ENCODE data around the gene TOM1L2.

Gene TOM1L2

GRCh38 chr17:17899486-17899885 lies 72.7 kb downstream of the TOM1L2 start:
- no peak for DNase-seq (ENCODE audit: low read depth, low spot score)

GRCh38 chr17:17898673-17899072 lies 73.5 kb downstream of the TOM1L2 start:
- DNase-seq (ENCODE audit: low read depth, low spot score) = no peak

GRCh38 chr17:17897442-17897841 lies 74.8 kb downstream of the TOM1L2 start:
- no peak for DNase-seq (ENCODE audit: low read depth, low spot score)

GRCh38 chr17:17896746-17897145 lies 75.5 kb downstream of the TOM1L2 start:
- no peak for DNase-seq (ENCODE audit: low read depth, low spot score)

GRCh38 chr17:17893801-17894644 lies 78.2 kb downstream of the TOM1L2 start:
- peak; percentile 65 for DNase-seq (ENCODE audit: low read depth, low spot score)

GRCh38 chr17:17892731-17893130 lies 79.5 kb downstream of the TOM1L2 start:
- DNase-seq (ENCODE audit: low read depth, low spot score) = no peak

GRCh38 chr17:17892009-17892408 lies 80.2 kb downstream of the TOM1L2 start:
- no peak for DNase-seq (ENCODE audit: low read depth, low spot score)

- peak; percentile 74 for DNase-seq (ENCODE audit: low read depth, low spot score)
Measured at GRCh38 chr17:17890773-17891759, 81.1 kb downstream of the TOM1L2 start.

GRCh38 chr17:17889922-17890321 lies 82.3 kb downstream of the TOM1L2 start:
- DNase-seq (ENCODE audit: low read depth, low spot score) = no peak

GRCh38 chr17:17888821-17889220 lies 83.4 kb downstream of the TOM1L2 start:
- no peak for DNase-seq (ENCODE audit: low read depth, low spot score)

- DNase-seq (ENCODE audit: low read depth, low spot score) = no peak
Measured at GRCh38 chr17:17888371-17888770, 83.8 kb downstream of the TOM1L2 start.

GRCh38 chr17:17887752-17888304 lies 84.4 kb downstream of the TOM1L2 start:
- no peak for DNase-seq (ENCODE audit: low read depth, low spot score)

- no peak for DNase-seq (ENCODE audit: low read depth, low spot score)
Measured at GRCh38 chr17:17886726-17887125, 85.5 kb downstream of the TOM1L2 start.

- DNase-seq (ENCODE audit: low read depth, low spot score) = no peak
Measured at GRCh38 chr17:17886226-17886625, 86.0 kb downstream of the TOM1L2 start.

- no peak for DNase-seq (ENCODE audit: low read depth, low spot score)
Measured at GRCh38 chr17:17884391-17885357, 87.5 kb downstream of the TOM1L2 start.

GRCh38 chr17:17883801-17884200 lies 88.4 kb downstream of the TOM1L2 start:
- DNase-seq (ENCODE audit: low read depth, low spot score) = no peak

- DNase-seq (ENCODE audit: low read depth, low spot score) = no peak
Measured at GRCh38 chr17:17882082-17882581, 90.1 kb downstream of the TOM1L2 start.

GRCh38 chr17:17880577-17881196 lies 91.5 kb downstream of the TOM1L2 start:
- no peak for DNase-seq (ENCODE audit: low read depth, low spot score)

GRCh38 chr17:17877529-17878358 lies 94.5 kb downstream of the TOM1L2 start:
- peak; percentile 91 for DNase-seq (ENCODE audit: low read depth, low spot score)

Measured in ELF-1 (cell line).